CD14-positive monocyte (primary cell): Measurements from ENCODE around the gene KRT32. TPM values are rescaled to one million over a fixed set of nuclear protein-coding genes. Genes with fewer than 3 reads are reported as not detected.
A peak's percentile ranks its signal among the peaks of the same experiment; 100 is the strongest.

Source experiments
- DNase-seq, 3 donors: peaks; one replicate each; pipeline ENCODE4 v3.0.0-alpha.2; 2011 to 2022
- H2AFZ ChIP-seq: 2 replicates; pipeline ENCODE4 v1.6.0; 2012; ENCODE audit warnings: mild to moderate bottlenecking, low read depth, low read length, inconsistent platforms; ENCODE audit not compliant: insufficient read depth, poor library complexity, severe bottlenecking
- H3K27ac ChIP-seq, 2 donors: 1 replicate in 1 of 2; 2 replicates in 1 of 2; pipeline ENCODE4 v1.5.1; 2012 to 2013; ENCODE audit warnings: low read length in 2 of 2, control low read depth in 1 of 2, inconsistent platforms in 1 of 2, low read depth in 1 of 2, mild to moderate bottlenecking in 1 of 2
- H3K27me3 ChIP-seq, 2 donors: one replicate each; pipeline versions ENCODE4 v1.6.0 to v1.6.1; 2011 to 2013; ENCODE audit warnings: low read length in 2 of 2; ENCODE audit not compliant: control insufficient read depth in 2 of 2, insufficient read depth in 2 of 2
- H3K36me3 ChIP-seq, 2 donors: replicated peaks in 1 of 2; 1 replicate in 1 of 2; 2 replicates in 1 of 2; pipeline versions ENCODE4 v1.5.1 to v1.6.1; 2012 to 2013; ENCODE audit warnings: low read length in 2 of 2, control low read depth in 1 of 2, inconsistent platforms in 1 of 2, mild to moderate bottlenecking in 1 of 2; ENCODE audit not compliant: insufficient read depth in 2 of 2, control insufficient read depth in 1 of 2
- H3K4me1 ChIP-seq, 2 donors: 1 replicate in 1 of 2; 2 replicates in 1 of 2; pipeline versions ENCODE4 v1.5.1 to v1.6.1; 2012 to 2013; ENCODE audit warnings: low read length in 2 of 2, control low read depth in 1 of 2, inconsistent platforms in 1 of 2, mild to moderate bottlenecking in 1 of 2, moderate library complexity in 1 of 2; ENCODE audit not compliant: insufficient read depth in 2 of 2, control insufficient read depth in 1 of 2
- H3K4me2 ChIP-seq: replicated peaks from 2 replicates; pipeline ENCODE3; 2012; ENCODE audit warnings: low read length, moderate library complexity, mild to moderate bottlenecking; ENCODE audit not compliant: poor library complexity, severe bottlenecking; ENCODE audit errors: extremely low read depth
- H3K4me3 ChIP-seq, 3 experiments: fragments of 200-600 bp in 1 of 3; sonication (generic) in 1 of 3; replicated peaks in 1 of 3; 1 replicate in 2 of 3; 2 replicates in 1 of 3; pipeline ENCODE4 v1.5.1; 2011 to 2013; ENCODE audit warnings: low read length in 3 of 3, mild to moderate bottlenecking in 3 of 3, control low read depth in 2 of 3, low read depth in 2 of 3, inconsistent platforms in 1 of 3, moderate library complexity in 1 of 3
- H3K79me2 ChIP-seq: 2 replicates; pipeline ENCODE4 v1.6.0; 2012; ENCODE audit warnings: mild to moderate bottlenecking, control low read depth, inconsistent platforms, low read length, moderate library complexity; ENCODE audit not compliant: insufficient read depth
- H3K9ac ChIP-seq: 2 replicates; pipeline ENCODE4 v1.6.0; 2017; ENCODE audit warnings: low read length, mild to moderate bottlenecking; ENCODE audit not compliant: insufficient read depth, poor library complexity, severe bottlenecking
- H3K9me3 ChIP-seq, 2 donors: replicated peaks in 1 of 2; 1 replicate in 1 of 2; 2 replicates in 1 of 2; pipeline versions ENCODE4 v1.5.1 to v1.6.1; 2012 to 2013; ENCODE audit warnings: low read length in 2 of 2, control low read depth in 1 of 2; ENCODE audit not compliant: control insufficient read depth in 1 of 2, insufficient read depth in 1 of 2
- H4K20me1 ChIP-seq: 2 replicates; pipeline ENCODE4 v1.6.0; 2012; ENCODE audit warnings: mild to moderate bottlenecking, low read length, control low read depth, moderate library complexity; ENCODE audit not compliant: insufficient read depth
- H3K27ac Mint-ChIP-seq, 7 donors: one replicate each; pipeline ENCODE4 v1.8.0; 2020; ENCODE audit warnings: mild to moderate bottlenecking in 7 of 7, mixed read lengths in 7 of 7, moderate library complexity in 6 of 7, inconsistent platforms in 2 of 7
- H3K27me3 Mint-ChIP-seq, 3 donors: one replicate each; pipeline ENCODE4 v1.8.0; 2021 to 2022; ENCODE audit warnings: low read depth in 3 of 3, mild to moderate bottlenecking in 3 of 3, mixed read lengths in 3 of 3, moderate library complexity in 3 of 3, inconsistent platforms in 1 of 3
- H3K36me3 Mint-ChIP-seq, 2 donors: one replicate each; pipeline ENCODE4 v1.8.0; 2020; ENCODE audit warnings: mixed read lengths in 2 of 2, inconsistent platforms in 1 of 2, mild to moderate bottlenecking in 1 of 2
- H3K4me1 Mint-ChIP-seq: one replicate; pipeline ENCODE4 v1.8.0; 2020; ENCODE audit warnings: mild to moderate bottlenecking, mixed read lengths
- H3K4me3 Mint-ChIP-seq, 2 donors: one replicate each; pipeline ENCODE4 v1.8.0; 2020; ENCODE audit warnings: mild to moderate bottlenecking in 2 of 2, mixed read lengths in 2 of 2, moderate library complexity in 1 of 2
- H3K9me3 Mint-ChIP-seq, 7 donors: one replicate each; pipeline ENCODE4 v1.8.0; 2020 to 2022; ENCODE audit warnings: mixed read lengths in 7 of 7, mild to moderate bottlenecking in 6 of 7, moderate library complexity in 6 of 7, inconsistent platforms in 2 of 7
- CTCF ChIP-seq: fragments of 200-600 bp; IDR thresholded peaks from one replicate; pipeline ENCODE4 v1.8.0; 2022; ENCODE audit warnings: antibody characterized with exemption, mild to moderate bottlenecking
- WGBS: methylation state at CpG from one replicate; pipeline ENCODE4 v1.1.5; 2013; ENCODE audit warnings: missing lambda C conversion rate; ENCODE audit not compliant: insufficient coverage; 5-methylcytosine and 5-hydroxymethylcytosine counted together
- intact Hi-C, 2 donors: fragments of 100-400 bp; cut with micrococcal nuclease; formaldehyde crosslinking; loops; one replicate each; pipeline versions ENCODE4 v1.15.0 to v1.15.1; 2023
- polyA plus RNA-seq, 3 donors: library from polyadenylated mRNA; depleted of rRNA in 1 of 3; unstranded in 2 of 3; stranded (reverse) in 1 of 3; fragments of 300-500 nt in 2 of 3; fragments of >200 nt in 1 of 3; fragmentation: Illumina TruSeq in 2 of 3; gene quantifications; 1 replicate in 2 of 3; 2 replicates in 1 of 3; pipeline ENCODE4 v1.2.3, GENCODE V29; 2012 to 2021

KRT32 gene
- polyA plus RNA-seq, 3 donors: not detected

DNA sequence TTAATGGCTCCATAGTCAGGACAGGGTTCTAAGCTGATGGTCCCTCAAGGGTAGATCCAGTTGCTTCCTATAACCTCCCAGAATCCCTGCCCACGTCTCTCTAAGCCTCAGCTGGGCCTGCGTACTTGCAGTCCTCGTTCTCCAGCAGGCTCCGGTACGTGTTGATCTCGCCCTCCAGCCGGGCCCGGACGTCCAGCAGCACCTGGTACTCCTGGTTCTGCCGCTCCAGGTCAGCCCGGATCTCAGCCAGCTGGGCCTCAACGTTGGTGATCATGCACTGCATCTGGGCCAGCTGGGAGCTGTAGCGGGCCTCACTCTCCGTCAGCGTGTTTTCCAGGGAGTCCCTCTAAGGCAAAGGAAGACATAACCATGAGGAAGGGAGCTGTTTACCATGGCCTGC, 4.5 kb downstream of the KRT32 start:
- Histone ChIP-seq H3K27me3 (no peaks in the 10 kb centered on the region), H3K79me2 (no peaks in the 10 kb centered on the region), H3K4me3 (no peak overlapping the region), H3K4me2 (no peak overlapping the region), H3K27ac (no peak overlapping the region), H4K20me1 (no peaks in the 10 kb centered on the region), H3K9me3 (no peaks in the 10 kb centered on the region), H2AFZ (no peak overlapping the region), H3K9ac (no peak overlapping the region), H3K36me3 (no peaks in the 10 kb centered on the region), H3K4me1 (no peaks in the 10 kb centered on the region)
- Mint-ChIP-seq H3K27ac (peak overlapping the region in 2 of 7 donors; percentile 27 to 79), H3K36me3 (no peaks in the 10 kb centered on the region), H3K9me3 (peaks cover 0 to 1% (median 0%) of the 10 kb centered on the region in 7 donors), H3K27me3 (peaks cover 3 to 11% (median 3%) of the 10 kb centered on the region in 3 donors), H3K4me1 (no peaks in the 10 kb centered on the region), H3K4me3 (no peak overlapping the region)
- no peak for DNase-seq
- intact Hi-C loops: no loop called here
- 84% methylated on average over 15 of the region's 15 CpGs for WGBS
- no peak for TF ChIP-seq CTCF

- no peaks in the 10 kb centered on the region for H3K36me3 ChIP-seq
- no peaks in the 10 kb centered on the region for H3K36me3 Mint-ChIP-seq
- WGBS: 92% methylated on average over 2 of the region's 4 CpGs
- TF ChIP-seq CTCF: no peak
- peaks cover 0 to 5% (median 3%) of the 10 kb centered on the region in 3 donors for H3K27me3 Mint-ChIP-seq
- H3K27ac ChIP-seq: no peak overlapping the region
- no peak overlapping the region for H3K9ac ChIP-seq
- no peaks in the 10 kb centered on the region for H3K79me2 ChIP-seq
- no peaks in the 10 kb centered on the region for H4K20me1 ChIP-seq
- H3K27ac Mint-ChIP-seq: no peak overlapping the region
- no peak overlapping the region for H3K4me3 ChIP-seq
- intact Hi-C loops: no loop called here
- no peaks in the 10 kb centered on the region for H3K4me1 ChIP-seq
- DNase-seq: no peak
- H3K9me3 ChIP-seq: no peaks in the 10 kb centered on the region
- H3K27me3 ChIP-seq: no peaks in the 10 kb centered on the region
- H3K4me2 ChIP-seq: no peak overlapping the region
- H2AFZ ChIP-seq: no peak overlapping the region
- no peaks in the 10 kb centered on the region for H3K4me1 Mint-ChIP-seq
- H3K4me3 Mint-ChIP-seq: no peak overlapping the region
- no peaks in the 10 kb centered on the region for H3K9me3 Mint-ChIP-seq
These were observed 9.5 kb downstream of the KRT32 start for GRCh38 chr17:41457676-41458075.
